HEK293 (cell line): Measurements from ENCODE around the gene OSBP2.
A peak's percentile ranks its signal among the peaks of the same experiment; 100 is the strongest.

Experiments
- CTCF ChIA-PET: fragments of 350-600 bp; formaldehyde crosslinking; extraction: SDS; loops from one replicate; lab custom pipeline; 2021; ENCODE audit warnings: antibody characterized with exemption; lab: Yijun Ruan, JAX
- POLR2A ChIA-PET: fragments of 300-600 bp; formaldehyde crosslinking; extraction: SDS; loops from one replicate; lab custom pipeline; 2020; ENCODE audit warnings: antibody characterized with exemption, inconsistent platforms; lab: Yijun Ruan, JAX
- H3K27ac ChIP-seq: fragments of 200-500 bp; sonication (Bioruptor generic); 2 replicates; pipeline ENCODE4 v1.5.1; 2014; ENCODE audit warnings: low read depth, low read length, control low read depth, inconsistent platforms; ENCODE audit errors: extremely low read depth
- H3K36me3 ChIP-seq, 2 experiments: fragments of 200-500 bp in 1 of 2; sonication (Bioruptor generic) in 1 of 2; 1 replicate in 1 of 2; 2 replicates in 1 of 2; pipeline ENCODE4 v1.5.1; 2014 to 2017; ENCODE audit warnings: inconsistent platforms in 2 of 2, low read length in 2 of 2; ENCODE audit not compliant: control insufficient read depth in 2 of 2, insufficient read depth in 1 of 2
- H3K4me1 ChIP-seq: fragments of 200-500 bp; sonication (Bioruptor generic); 2 replicates; pipeline ENCODE4 v1.5.1; 2014; ENCODE audit warnings: mild to moderate bottlenecking, low read length, inconsistent platforms; ENCODE audit not compliant: control insufficient read depth, insufficient read depth
- H3K4me3 ChIP-seq: 2 replicates; pipeline ENCODE4 v1.5.1; 2011; ENCODE audit warnings: low read depth, mild to moderate bottlenecking, control low read depth, low read length, moderate library complexity
- H3K9me3 ChIP-seq: fragments of 200-500 bp; sonication (Bioruptor generic); 2 replicates; pipeline ENCODE4 v1.5.1; 2014; ENCODE audit warnings: low read depth, low read length, inconsistent platforms; ENCODE audit not compliant: control insufficient read depth, insufficient read depth
- EGR2 ChIP-seq: fragments of 450-650 bp; formaldehyde crosslinking; IDR thresholded peaks from 2 replicates; pipeline ENCODE4 v1.5.1; 2016; ENCODE audit warnings: low read depth, missing biosample characterization, missing genetic modification characterization
- GLIS1 ChIP-seq: fragments of 450-650 bp; formaldehyde crosslinking; IDR thresholded peaks from 2 replicates; pipeline ENCODE4 v1.5.1; 2016; ENCODE audit warnings: missing biosample characterization, missing genetic modification characterization
- KLF9 ChIP-seq: fragments of 450-650 bp; formaldehyde crosslinking; IDR thresholded peaks from 2 replicates; pipeline ENCODE4 v1.5.1; 2016; ENCODE audit warnings: missing biosample characterization, missing genetic modification characterization, low read depth
- PRDM10 ChIP-seq: fragments of 450-650 bp; formaldehyde crosslinking; IDR thresholded peaks from 2 replicates; pipeline ENCODE4 v1.5.1; 2016; ENCODE audit warnings: missing biosample characterization, missing genetic modification characterization
- YY2 ChIP-seq: fragments of 450-650 bp; formaldehyde crosslinking; IDR thresholded peaks from 2 replicates; pipeline ENCODE4 v1.5.1; 2016; ENCODE audit warnings: missing biosample characterization, missing genetic modification characterization
- ZBTB1 ChIP-seq: fragments of 450-650 bp; formaldehyde crosslinking; IDR thresholded peaks from 2 replicates; pipeline ENCODE4 v1.5.1; 2016; ENCODE audit warnings: missing biosample characterization, missing genetic modification characterization
- ZBTB20 ChIP-seq: fragments of 450-650 bp; formaldehyde crosslinking; IDR thresholded peaks from 2 replicates; pipeline ENCODE4 v1.5.1; 2016; ENCODE audit warnings: missing biosample characterization, missing genetic modification characterization
- ZEB2 ChIP-seq: fragments of 450-650 bp; formaldehyde crosslinking; IDR thresholded peaks from 2 replicates; pipeline ENCODE4 v1.5.1; 2016; ENCODE audit warnings: missing biosample characterization, missing genetic modification characterization
- ZFHX2 ChIP-seq: fragments of 450-650 bp; formaldehyde crosslinking; conservative IDR thresholded peaks from 2 replicates; pipeline ENCODE4 v1.5.1; 2016; ENCODE audit warnings: missing biosample characterization, missing genetic modification characterization
- ZIC2 ChIP-seq: fragments of 450-650 bp; formaldehyde crosslinking; IDR thresholded peaks from 2 replicates; pipeline ENCODE4 v1.5.1; 2016; ENCODE audit warnings: missing biosample characterization, missing genetic modification characterization
- ZNF10 ChIP-seq: fragments of 450-650 bp; formaldehyde crosslinking; IDR thresholded peaks from 2 replicates; pipeline ENCODE4 v1.5.1; 2017; ENCODE audit warnings: missing biosample characterization, missing genetic modification characterization
- ZNF114 ChIP-seq: fragments of 450-650 bp; formaldehyde crosslinking; IDR thresholded peaks from 2 replicates; pipeline ENCODE4 v1.5.0; 2017; ENCODE audit warnings: missing biosample characterization, missing genetic modification characterization
- ZNF175 ChIP-seq: fragments of 450-650 bp; formaldehyde crosslinking; IDR thresholded peaks from 2 replicates; pipeline ENCODE4 v1.5.1; 2016; ENCODE audit warnings: missing biosample characterization, missing genetic modification characterization
- ZNF292 ChIP-seq: fragments of 450-650 bp; formaldehyde crosslinking; IDR thresholded peaks from 2 replicates; pipeline ENCODE4 v1.5.1; 2016; ENCODE audit warnings: low read depth, missing biosample characterization, missing genetic modification characterization, borderline replicate concordance
- ZNF341 ChIP-seq: fragments of 450-650 bp; formaldehyde crosslinking; IDR thresholded peaks from 2 replicates; pipeline ENCODE4; 2016; ENCODE audit warnings: low read depth, missing biosample characterization, missing genetic modification characterization
- ZNF350 ChIP-seq: fragments of 450-650 bp; formaldehyde crosslinking; IDR thresholded peaks from 2 replicates; pipeline ENCODE4 v1.5.0; 2017; ENCODE audit warnings: missing biosample characterization, mild to moderate bottlenecking, missing genetic modification characterization
- ZNF416 ChIP-seq: fragments of 450-650 bp; formaldehyde crosslinking; IDR thresholded peaks from 2 replicates; pipeline ENCODE4 v1.5.1; 2016; ENCODE audit warnings: missing biosample characterization, missing genetic modification characterization
- ZNF488 ChIP-seq: fragments of 450-650 bp; formaldehyde crosslinking; IDR thresholded peaks from 2 replicates; pipeline ENCODE4 v1.5.1; 2016; ENCODE audit warnings: missing biosample characterization, missing genetic modification characterization
- ZNF558 ChIP-seq: fragments of 450-650 bp; formaldehyde crosslinking; IDR thresholded peaks from 2 replicates; pipeline ENCODE4 v1.5.1; 2016; ENCODE audit warnings: missing biosample characterization, missing genetic modification characterization
- ZNF560 ChIP-seq: fragments of 450-650 bp; formaldehyde crosslinking; IDR thresholded peaks from 2 replicates; pipeline ENCODE4 v1.5.1; 2017; ENCODE audit warnings: missing biosample characterization, missing genetic modification characterization, borderline replicate concordance
- ZNF701 ChIP-seq: fragments of 450-650 bp; formaldehyde crosslinking; IDR thresholded peaks from 2 replicates; pipeline ENCODE4 v1.5.1; 2016; ENCODE audit warnings: missing biosample characterization, missing genetic modification characterization
- ZNF785 ChIP-seq: fragments of 450-650 bp; formaldehyde crosslinking; IDR thresholded peaks from 2 replicates; pipeline ENCODE4 v1.5.1; 2016; ENCODE audit warnings: missing biosample characterization, missing genetic modification characterization
- TF ChIP-seq, protein P1 (sequence below): fragments of 450-650 bp; formaldehyde crosslinking; IDR thresholded peaks from 2 replicates; pipeline ENCODE4 v1.5.1; 2016; ENCODE audit warnings: missing biosample characterization, missing genetic modification characterization

The OSBP2 gene

DNA sequence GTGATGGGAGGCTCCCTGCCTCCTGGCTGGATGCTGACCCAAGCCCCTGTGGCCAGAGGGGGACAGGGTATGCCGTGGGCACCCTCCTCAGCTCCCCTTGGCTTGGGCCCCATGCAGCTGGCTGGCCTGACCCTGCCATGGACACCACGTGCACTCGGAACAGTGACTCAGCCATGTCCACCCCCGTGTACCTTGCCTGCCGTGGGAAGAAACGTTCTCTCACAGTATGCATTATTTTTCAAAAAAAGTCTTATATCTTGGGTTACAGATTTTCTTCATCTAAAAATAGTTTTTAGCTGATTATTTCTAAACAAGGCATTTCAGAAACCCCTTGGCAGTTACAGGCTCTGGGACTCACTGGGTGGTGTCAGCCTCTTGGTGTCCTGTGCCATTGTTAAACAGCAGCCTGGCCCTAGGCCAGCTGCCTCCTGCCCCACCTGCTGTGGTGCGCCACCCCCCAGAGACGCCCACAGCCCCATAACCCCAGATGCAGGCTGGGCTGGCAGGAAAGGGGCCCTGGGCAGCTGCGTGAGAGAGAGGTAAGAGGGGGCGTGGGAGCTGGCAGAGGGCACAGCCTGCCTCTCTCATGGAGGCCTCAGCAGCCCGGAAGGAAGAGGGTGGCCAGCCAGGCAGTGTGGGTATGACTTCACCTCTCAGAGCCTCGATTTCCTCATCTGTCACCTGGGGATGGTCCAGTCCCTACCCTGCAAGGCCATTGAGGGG lies 174.2 kb downstream of the OSBP2 start:
- ChIA-PET POLR2A (no interaction called here), CTCF (interaction anchor here (0.7 kb wide), 1 partner anchor 54 kb away, joined by 3 read pairs; no protein-coding TSS in a partner anchor)
- Histone ChIP-seq H3K4me1 (no peaks in the 10 kb centered on the region), H3K27ac (no peak overlapping the region), H3K9me3 (no peaks in the 10 kb centered on the region), H3K36me3 (peaks cover 0 to 5% of the 10 kb centered on the region in 2 experiments; a peak in 1 of 3 replicates), H3K4me3 (no peak overlapping the region)
- no peak for TF ChIP-seq YY2 (tag by site-specific recombination)
- TF ChIP-seq ZBTB1: no peak
- TF ChIP-seq EGR2 (tag by site-specific recombination): peak; percentile 84
- TF ChIP-seq ZEB2 (tag by site-specific recombination): no peak
- no peak for TF ChIP-seq ZNF785 (tag by site-specific recombination)
- no peak for TF ChIP-seq ZNF560 (tag by site-specific recombination)
- TF ChIP-seq ZNF416 (tag by site-specific recombination): no peak
- no peak for TF ChIP-seq ZNF292 (tag by site-specific recombination)
- TF ChIP-seq GLIS1 (tag by site-specific recombination): peak; percentile 56
- no peak for TF ChIP-seq ZNF350 (tag by site-specific recombination)
- no peak for TF ChIP-seq ZNF10 (tag by site-specific recombination)
- no peak for TF ChIP-seq ZNF488 (tag by site-specific recombination)
- peak; percentile 58; the same call in 1 of the 2 replicates for TF ChIP-seq ZNF341
- TF ChIP-seq ZNF558 (tag by site-specific recombination): no peak
- TF ChIP-seq ZBTB20: peak; percentile 82
- peak; percentile 92 for TF ChIP-seq ZFHX2 (tag by site-specific recombination)
- no peak for TF ChIP-seq KLF9 (tag by site-specific recombination)
- no peak for TF ChIP-seq PRDM10
- no peak for TF ChIP-seq ZNF701 (tag by site-specific recombination)
- TF ChIP-seq, protein P1, sequence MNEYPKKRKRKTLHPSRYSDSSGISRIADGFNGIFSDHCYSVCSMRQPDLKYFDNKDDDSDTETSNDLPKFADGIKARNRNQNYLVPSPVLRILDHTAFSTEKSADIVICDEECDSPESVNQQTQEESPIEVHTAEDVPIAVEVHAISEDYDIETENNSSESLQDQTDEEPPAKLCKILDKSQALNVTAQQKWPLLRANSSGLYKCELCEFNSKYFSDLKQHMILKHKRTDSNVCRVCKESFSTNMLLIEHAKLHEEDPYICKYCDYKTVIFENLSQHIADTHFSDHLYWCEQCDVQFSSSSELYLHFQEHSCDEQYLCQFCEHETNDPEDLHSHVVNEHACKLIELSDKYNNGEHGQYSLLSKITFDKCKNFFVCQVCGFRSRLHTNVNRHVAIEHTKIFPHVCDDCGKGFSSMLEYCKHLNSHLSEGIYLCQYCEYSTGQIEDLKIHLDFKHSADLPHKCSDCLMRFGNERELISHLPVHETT: no peak
- TF ChIP-seq ZNF114 (tag by site-specific recombination): no peak
- peak; percentile 85 for TF ChIP-seq ZIC2 (tag by site-specific recombination)
- TF ChIP-seq ZNF175 (tag by site-specific recombination): no peak
